Activated T-helper 1 cell treated with anti-CD3 and anti-CD28 coated beads, Interleukin-12 subunit alpha, Interleukin-12 subunit beta, Interleukin-2, Interleukin-4 antibody, amounts not matched to agents 30 ng/mL and 10 ng/mL and 1 ng/mL, durations not matched to agents 14 hours and 24 hours and 36 hours (primary cell): Measurements from ENCODE around the gene HACD2. TPM values are rescaled to one million over a fixed set of nuclear protein-coding genes. Genes with fewer than 3 reads are reported as not detected.

ENCODE experiments used
- DNase-seq: peaks from one replicate; pipeline ENCODE4 v3.0.0; 2021; ENCODE audit warnings: low spot score
- H3K27ac Mint-ChIP-seq: one replicate; pipeline ENCODE4 v1.8.0; 2021; ENCODE audit warnings: mild to moderate bottlenecking, mixed read lengths
- H3K27me3 Mint-ChIP-seq: one replicate; pipeline ENCODE4 v1.8.0; 2022; ENCODE audit warnings: mild to moderate bottlenecking, moderate library complexity, mixed read lengths; ENCODE audit not compliant: insufficient read depth
- H3K36me3 Mint-ChIP-seq: one replicate; pipeline ENCODE4 v1.8.0; 2021; ENCODE audit warnings: low read depth, mixed read lengths
- H3K4me1 Mint-ChIP-seq: one replicate; pipeline ENCODE4 v1.8.0; 2021; ENCODE audit warnings: low read depth, mixed read lengths
- H3K4me3 Mint-ChIP-seq: one replicate; pipeline ENCODE4 v1.8.0; 2021; ENCODE audit warnings: mild to moderate bottlenecking, moderate library complexity, mixed read lengths
- H3K9me3 Mint-ChIP-seq: one replicate; pipeline ENCODE4 v1.8.0; 2021; ENCODE audit warnings: mixed read lengths
- intact Hi-C: fragments of 100-400 bp; cut with micrococcal nuclease; formaldehyde crosslinking; loops from one replicate; pipeline ENCODE4 v1.15.1; 2024
- total RNA-seq: library from RNA; stranded (reverse); gene quantifications from 2 replicates; pipeline ENCODE4 v1.2.3, GENCODE V29; 2022

The HACD2 gene
- total RNA-seq, 1 donor from 2014 or later = 31.5 TPM

GRCh38 chr3:123552095-123552714 is 32.6 kb downstream of the HACD2 start:
- no peak overlapping the region for H3K4me3 Mint-ChIP-seq
- peaks cover 10% of the 10 kb centered on the region for H3K9me3 Mint-ChIP-seq
- intact Hi-C loops = no loop called here

DNA sequence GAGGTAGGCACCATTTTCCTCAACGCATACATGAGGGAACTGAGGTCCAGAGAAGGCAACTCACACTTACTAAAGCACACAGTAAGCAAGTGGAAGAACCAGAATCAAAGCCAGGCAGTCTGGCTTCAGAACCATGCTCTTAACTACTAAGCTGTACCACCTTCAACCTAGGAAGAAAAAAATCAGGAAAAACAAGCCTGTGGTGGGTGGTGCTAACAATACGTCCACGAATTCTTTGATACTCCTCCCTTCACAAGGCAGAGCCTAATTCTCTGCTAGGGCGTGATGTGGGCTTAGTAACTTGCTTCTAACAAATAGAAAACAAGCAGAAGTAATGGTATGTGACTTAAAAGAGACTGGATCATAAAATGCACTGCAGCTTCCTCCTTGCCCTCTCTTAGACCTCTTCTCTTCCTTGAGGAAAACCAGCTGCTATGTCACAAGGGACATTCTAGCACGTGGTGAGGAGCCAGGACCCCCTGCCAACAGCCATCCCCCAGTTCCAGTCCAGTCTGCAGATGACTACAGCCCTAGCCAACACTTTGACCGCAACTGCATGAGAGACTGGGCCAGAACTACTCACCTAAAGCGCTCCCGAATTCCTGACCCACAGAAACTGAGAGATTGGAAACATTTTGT is 36.9 kb downstream of the HACD2 start:
- Mint-ChIP-seq H3K4me3 (no peak overlapping the region), H3K9me3 (no peaks in the 10 kb centered on the region), H3K27ac (no peak overlapping the region), H3K4me1 (no peaks in the 10 kb centered on the region), H3K36me3 (peaks cover 7% of the 10 kb centered on the region), H3K27me3 (no peaks in the 10 kb centered on the region)
- intact Hi-C loops = no loop called here
- no peak for DNase-seq

More at GRCh38 chr3:123552095-123552714, 32.6 kb downstream of the HACD2 start:
- no peaks in the 10 kb centered on the region for H3K27me3 Mint-ChIP-seq
- no peak for DNase-seq
- peaks cover 9% of the 10 kb centered on the region for H3K36me3 Mint-ChIP-seq
- H3K4me1 Mint-ChIP-seq = no peaks in the 10 kb centered on the region
- no peak overlapping the region for H3K27ac Mint-ChIP-seq

- no peaks in the 10 kb centered on the region for H3K9me3 Mint-ChIP-seq
- peaks cover 7% of the 10 kb centered on the region for H3K36me3 Mint-ChIP-seq
- H3K4me3 Mint-ChIP-seq = no peak overlapping the region
- H3K27me3 Mint-ChIP-seq = no peaks in the 10 kb centered on the region
- intact Hi-C loops = no loop called here
- DNase-seq = no peak
- H3K4me1 Mint-ChIP-seq = no peaks in the 10 kb centered on the region
- H3K27ac Mint-ChIP-seq = no peak overlapping the region
Measured at GRCh38 chr3:123546133-123546755, 38.6 kb downstream of the HACD2 start.

DNA sequence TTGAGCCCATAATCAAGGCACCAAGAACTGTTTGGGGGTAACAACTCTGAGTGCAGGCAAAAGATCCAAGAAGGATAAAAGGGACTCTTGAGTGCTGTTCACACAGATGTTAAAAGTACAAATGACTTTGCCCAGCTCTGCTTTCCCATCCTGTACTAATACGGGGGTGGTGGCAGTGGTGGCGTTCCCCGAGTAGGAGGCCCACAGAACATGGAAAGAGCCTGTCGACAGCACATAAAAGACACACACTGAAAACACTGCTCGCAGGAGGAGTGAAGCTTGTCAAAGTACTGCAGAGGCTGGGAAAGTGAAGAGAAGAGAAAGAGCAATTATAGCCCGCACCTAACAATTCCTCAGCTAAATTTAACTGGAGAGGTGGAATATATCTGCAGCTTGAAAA is 40.9 kb downstream of the HACD2 start:
- DNase-seq = no peak
- intact Hi-C loops = no loop called here
- H3K4me1 Mint-ChIP-seq = peaks cover 5% of the 10 kb centered on the region
- H3K27ac Mint-ChIP-seq = no peak overlapping the region
- no peaks in the 10 kb centered on the region for H3K9me3 Mint-ChIP-seq
- H3K27me3 Mint-ChIP-seq = no peaks in the 10 kb centered on the region
- no peak overlapping the region for H3K4me3 Mint-ChIP-seq
- no peaks in the 10 kb centered on the region for H3K36me3 Mint-ChIP-seq

DNA sequence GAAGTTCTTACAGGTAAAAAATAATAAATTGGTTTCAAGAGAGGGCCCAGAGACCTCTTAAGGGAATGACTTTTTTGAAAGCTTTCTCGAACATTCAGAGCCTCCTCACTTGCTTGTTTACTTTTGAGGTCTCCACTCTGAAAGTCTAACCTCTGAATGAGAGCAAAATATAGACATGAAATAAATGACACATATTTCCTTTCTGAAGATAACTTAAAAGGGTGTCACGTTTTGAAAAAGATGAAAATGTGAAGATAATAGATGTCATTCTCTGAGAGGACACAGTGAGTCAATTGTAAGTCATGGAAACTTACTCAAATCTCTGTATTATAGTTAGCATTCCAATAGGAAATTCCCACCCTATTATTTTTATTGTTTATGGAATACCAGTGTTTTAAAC is 44.6 kb downstream of the HACD2 start:
- Mint-ChIP-seq H3K4me3 (no peak overlapping the region), H3K27me3 (no peaks in the 10 kb centered on the region), H3K27ac (no peak overlapping the region), H3K9me3 (no peaks in the 10 kb centered on the region), H3K36me3 (no peaks in the 10 kb centered on the region), H3K4me1 (peaks cover 13% of the 10 kb centered on the region)
- no peak for DNase-seq
- intact Hi-C loops = no loop called here

DNA sequence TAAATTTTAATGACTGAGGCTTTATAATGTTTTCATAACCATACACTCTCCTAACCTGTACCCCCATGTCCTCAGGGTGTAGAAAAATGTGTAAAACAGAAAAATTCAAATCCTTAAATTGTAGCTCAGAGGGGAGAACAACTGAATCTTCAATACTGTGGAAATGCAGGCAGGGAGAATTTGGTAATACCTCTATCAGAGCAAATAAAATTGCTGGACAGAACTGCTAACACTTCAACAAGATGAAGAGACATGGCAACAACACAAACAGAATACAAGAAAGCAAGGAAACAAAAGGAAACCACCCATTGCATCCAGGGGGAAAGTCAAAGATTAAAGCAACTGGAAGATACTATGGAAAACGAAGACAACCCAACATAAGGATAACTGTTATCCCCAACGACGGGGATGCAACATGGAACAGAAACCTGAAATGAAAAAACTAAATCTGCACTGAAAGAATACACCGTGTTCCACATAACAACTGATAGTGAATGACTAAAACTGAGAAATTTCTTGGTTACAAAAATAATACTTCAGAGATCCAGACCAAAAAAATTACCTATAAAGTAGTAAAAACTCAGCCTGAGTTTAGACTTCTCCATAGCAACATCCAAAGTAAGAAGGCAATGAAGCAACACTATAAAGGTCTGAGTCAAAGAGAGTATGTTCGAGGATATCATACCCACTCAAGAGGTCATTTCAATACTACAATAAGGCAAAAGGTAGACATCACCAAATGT is 48.5 kb downstream of the HACD2 start:
- Mint-ChIP-seq H3K9me3 (no peaks in the 10 kb centered on the region), H3K27ac (no peak overlapping the region), H3K36me3 (no peaks in the 10 kb centered on the region), H3K4me1 (peaks cover 13% of the 10 kb centered on the region), H3K27me3 (no peaks in the 10 kb centered on the region), H3K4me3 (no peak overlapping the region)
- intact Hi-C loops = no loop called here
- DNase-seq = no peak

DNA sequence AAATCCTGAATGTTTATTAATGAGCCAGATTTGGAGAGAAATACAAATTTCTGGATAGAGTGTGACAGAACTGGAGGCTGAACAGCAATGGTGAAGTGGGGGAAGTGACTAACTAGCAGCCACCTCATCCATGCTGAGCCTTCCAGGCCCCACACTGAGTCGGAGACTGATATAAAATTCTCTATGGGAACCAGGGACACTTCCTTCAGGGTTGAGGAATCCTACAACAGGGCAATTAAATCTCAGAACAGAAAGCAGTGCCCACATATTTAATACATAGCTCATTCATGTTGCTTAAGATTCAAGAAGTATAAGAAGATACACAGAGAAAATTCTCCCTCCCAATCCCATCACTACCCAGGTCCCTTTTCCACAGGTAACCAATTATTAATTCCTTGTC is 49.3 kb downstream of the HACD2 start:
- intact Hi-C loops = no loop called here
- H3K36me3 Mint-ChIP-seq = no peaks in the 10 kb centered on the region
- no peak overlapping the region for H3K27ac Mint-ChIP-seq
- H3K4me3 Mint-ChIP-seq = no peak overlapping the region
- peaks cover 13% of the 10 kb centered on the region for H3K4me1 Mint-ChIP-seq
- no peak for DNase-seq
- no peaks in the 10 kb centered on the region for H3K27me3 Mint-ChIP-seq
- no peaks in the 10 kb centered on the region for H3K9me3 Mint-ChIP-seq

GRCh38 chr3:123534264-123534663 is 50.6 kb downstream of the HACD2 start:
- Mint-ChIP-seq H3K27me3 (no peaks in the 10 kb centered on the region), H3K4me1 (peaks cover 8% of the 10 kb centered on the region), H3K36me3 (no peaks in the 10 kb centered on the region), H3K27ac (no peak overlapping the region), H3K9me3 (no peaks in the 10 kb centered on the region), H3K4me3 (no peak overlapping the region)
- no peak for DNase-seq
- intact Hi-C loops = no loop called here

DNA sequence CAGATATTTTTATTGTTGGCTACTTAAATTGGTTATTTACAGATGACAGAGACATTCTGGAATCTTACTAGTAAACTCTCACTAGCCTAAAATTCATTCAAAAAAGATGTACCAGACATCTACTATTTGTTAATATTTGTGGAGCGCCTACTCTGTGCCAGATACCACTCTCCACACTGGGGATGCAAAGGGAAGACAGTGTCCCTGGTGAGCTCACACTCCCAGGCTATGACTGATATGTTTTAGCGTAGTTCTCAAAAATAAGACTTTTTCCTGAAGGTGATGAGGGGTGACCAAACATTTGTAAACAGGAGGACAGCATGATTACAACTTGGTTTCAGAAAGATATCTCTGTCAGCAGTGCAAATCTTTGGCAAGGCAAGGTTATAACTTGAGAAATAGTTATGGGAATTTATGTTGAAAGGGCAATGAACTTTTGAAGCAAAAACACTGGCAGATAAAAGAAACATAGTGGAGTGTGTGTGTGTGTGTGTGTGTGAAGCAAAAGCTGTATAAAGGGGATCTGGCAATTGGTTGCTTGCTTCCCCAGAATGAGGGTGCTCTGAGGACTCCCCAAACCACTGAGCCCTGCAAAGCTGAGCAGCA is 51.2 kb downstream of the HACD2 start:
- peaks cover 8% of the 10 kb centered on the region for H3K4me1 Mint-ChIP-seq
- DNase-seq = no peak
- intact Hi-C loops = no loop called here

DNA sequence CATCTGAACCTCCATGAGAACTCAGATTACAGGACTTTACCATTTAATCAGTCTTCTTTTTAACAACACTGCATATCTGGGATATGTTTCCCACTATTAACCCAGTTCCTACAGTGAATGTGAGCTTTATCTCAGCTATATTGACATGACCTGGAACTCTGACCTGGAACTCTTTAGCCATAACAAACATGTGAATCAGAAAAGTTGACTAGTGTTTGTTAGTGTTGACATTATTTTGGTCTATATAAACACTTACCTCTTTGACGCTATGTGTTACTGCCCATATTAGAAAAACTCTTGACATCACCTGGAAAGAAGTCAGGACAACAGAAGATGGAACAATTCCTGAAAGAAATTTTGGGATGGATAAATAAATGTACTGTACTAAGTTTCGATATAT is 56.7 kb downstream of the HACD2 start:
- peaks cover 22% of the 10 kb centered on the region for H3K4me1 Mint-ChIP-seq

More for the DNA sequence above, 51.2 kb downstream of the HACD2 start:
- H3K36me3 Mint-ChIP-seq = no peaks in the 10 kb centered on the region
- no peaks in the 10 kb centered on the region for H3K27me3 Mint-ChIP-seq
- H3K9me3 Mint-ChIP-seq = no peaks in the 10 kb centered on the region
- H3K4me3 Mint-ChIP-seq = no peak overlapping the region
- H3K27ac Mint-ChIP-seq = no peak overlapping the region

GRCh38 chr3:123527046-123527445 is 57.8 kb downstream of the HACD2 start:
- Mint-ChIP-seq H3K36me3 (peaks cover 13% of the 10 kb centered on the region), H3K27me3 (no peaks in the 10 kb centered on the region), H3K9me3 (no peaks in the 10 kb centered on the region), H3K4me3 (no peak overlapping the region), H3K4me1 (peaks cover 28% of the 10 kb centered on the region), H3K27ac (no peak overlapping the region)
- DNase-seq = no peak
- intact Hi-C loops = no loop called here

More for the DNA sequence above, 56.7 kb downstream of the HACD2 start:
- no peak overlapping the region for H3K4me3 Mint-ChIP-seq
- H3K27me3 Mint-ChIP-seq = no peaks in the 10 kb centered on the region
- no peak for DNase-seq
- intact Hi-C loops = no loop called here
- H3K27ac Mint-ChIP-seq = no peak overlapping the region
- no peaks in the 10 kb centered on the region for H3K9me3 Mint-ChIP-seq
- H3K36me3 Mint-ChIP-seq = peaks cover 13% of the 10 kb centered on the region

- Mint-ChIP-seq H3K9me3 (no peaks in the 10 kb centered on the region), H3K4me1 (peaks cover 28% of the 10 kb centered on the region), H3K36me3 (peaks cover 13% of the 10 kb centered on the region), H3K27me3 (no peaks in the 10 kb centered on the region), H3K27ac (no peak overlapping the region), H3K4me3 (no peak overlapping the region)
- intact Hi-C loops = no loop called here
- DNase-seq = no peak
Measured at GRCh38 chr3:123526474-123526873, 58.4 kb downstream of the HACD2 start.

DNA sequence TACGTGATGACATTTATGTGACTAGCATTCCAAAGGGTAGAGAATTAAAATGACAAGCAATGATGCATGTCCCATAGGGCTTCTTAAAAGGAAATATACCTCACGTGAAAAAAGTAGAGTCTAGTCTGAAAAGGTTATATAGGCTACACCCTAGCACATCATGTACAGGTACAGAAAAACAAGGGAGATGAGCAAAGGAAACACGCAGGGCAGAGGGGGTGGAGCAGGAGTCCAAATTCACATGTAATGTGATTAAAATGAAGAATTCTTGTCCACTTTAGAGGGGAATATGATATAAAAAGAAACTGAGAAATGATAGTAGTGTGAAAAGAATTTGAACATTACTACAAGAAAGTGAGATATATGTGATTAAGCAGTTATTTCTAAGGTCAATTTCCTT is 59.4 kb downstream of the HACD2 start:
- no peak for DNase-seq
- Mint-ChIP-seq H3K27ac (no peak overlapping the region), H3K4me1 (peaks cover 28% of the 10 kb centered on the region), H3K9me3 (no peaks in the 10 kb centered on the region), H3K36me3 (peaks cover 15% of the 10 kb centered on the region), H3K27me3 (no peaks in the 10 kb centered on the region), H3K4me3 (no peak overlapping the region)
- intact Hi-C loops = no loop called here
